HG03575 (cell line): ENCODE results near the gene MAPK6.

ENCODE experiments used
- ATAC-seq: cut with Tn5 transposase; IDR thresholded peaks from one replicate; pipeline ENCODE4 v1.9.1; 2021; ENCODE audit not compliant: unreplicated experiment, insufficient number of reproducible peaks, low FRiP score; ENCODE audit errors: extremely low read depth

The MAPK6 gene

GRCh38 chr15:52097180-52097579, 78.2 kb downstream of the MAPK6 start:
- no peak for ATAC-seq

GRCh38 chr15:52098323-52098722, 79.3 kb downstream of the MAPK6 start:
- ATAC-seq = no peak

GRCh38 chr15:52099651-52100272, 80.7 kb downstream of the MAPK6 start:
- no peak for ATAC-seq

- no peak for ATAC-seq
Observed at GRCh38 chr15:52100807-52101442, 81.9 kb downstream of the MAPK6 start.

GRCh38 chr15:52101542-52102323, 82.7 kb downstream of the MAPK6 start:
- ATAC-seq = no peak

GRCh38 chr15:52102463-52102862, 83.4 kb downstream of the MAPK6 start:
- no peak for ATAC-seq

- ATAC-seq = peak; percentile 69
Observed at GRCh38 chr15:52103217-52104207, 84.5 kb downstream of the MAPK6 start.

- no peak for ATAC-seq
Observed at GRCh38 chr15:52104532-52105004, 85.5 kb downstream of the MAPK6 start.

- no peak for ATAC-seq
Observed at GRCh38 chr15:52105846-52106245, 86.8 kb downstream of the MAPK6 start.

GRCh38 chr15:52106641-52107040, 87.6 kb downstream of the MAPK6 start:
- no peak for ATAC-seq

- no peak for ATAC-seq
Observed at GRCh38 chr15:52107238-52107637, 88.2 kb downstream of the MAPK6 start.

- ATAC-seq = no peak
Observed at GRCh38 chr15:52109559-52110451, 90.8 kb downstream of the MAPK6 start.

- no peak for ATAC-seq
Observed at GRCh38 chr15:52111517-52112202, 92.6 kb downstream of the MAPK6 start.

GRCh38 chr15:52112203-52112750, 93.3 kb downstream of the MAPK6 start:
- ATAC-seq = no peak

- no peak for ATAC-seq
Observed at GRCh38 chr15:52113235-52113634, 94.2 kb downstream of the MAPK6 start.

GRCh38 chr15:52113708-52114107, 94.7 kb downstream of the MAPK6 start:
- no peak for ATAC-seq
